ENCODE data around the gene TUBB. TPM values are rescaled to one million over a fixed set of nuclear protein-coding genes. Genes with fewer than 3 reads are reported as not detected.
A peak's percentile ranks its signal among the peaks of the same experiment; 100 is the strongest.

The TUBB gene
- total and polyA plus RNA-seq, 4 donors = 99.5 to 324 (median 227) TPM

DNA sequence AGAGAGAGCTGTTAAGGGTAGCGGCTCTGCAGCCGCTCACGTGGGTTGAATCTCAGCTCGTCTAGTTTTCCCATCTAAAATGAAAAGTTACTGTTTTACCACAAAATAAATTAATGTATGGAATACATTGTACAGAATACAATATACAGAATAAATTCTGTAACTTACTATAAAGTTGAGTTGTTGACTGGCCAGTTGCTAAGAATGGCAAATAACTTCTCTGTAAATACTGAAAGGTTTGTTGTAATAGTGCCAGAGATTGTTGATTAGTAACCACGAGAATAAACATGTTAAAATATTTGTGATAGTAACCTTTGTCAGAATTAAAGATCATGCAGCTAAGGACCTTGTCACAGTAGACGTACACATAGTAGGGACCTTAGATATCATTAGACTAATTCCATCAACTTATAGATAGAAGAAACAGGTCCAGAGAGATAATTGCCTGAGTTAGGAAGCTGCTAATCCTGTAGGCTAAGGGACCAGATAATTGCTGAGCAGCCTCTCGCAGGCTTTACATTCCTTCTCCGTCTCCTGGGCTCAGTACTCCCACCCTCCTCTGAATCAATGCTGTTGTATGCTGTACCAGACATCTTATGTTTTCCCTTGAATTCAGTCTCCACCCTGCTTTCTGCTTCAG, 28.8 kb upstream of the TUBB start:
- H3K4me1 ChIP-seq (ENCODE audit: control insufficient read depth in 1 of 2, insufficient read depth in 2 of 2, low read length in 2 of 2) = no peaks in the 10 kb centered on the region
- peak overlapping the region in 1 of 2 donors; percentile 42 for H3K27ac ChIP-seq (ENCODE audit: low read depth in 1 of 2, low read length in 2 of 2)
- DNase-seq = no peak
- 15 to 18% methylated on average over 8 of the region's 8 CpGs for WGBS, 2 donors
- intact Hi-C loops (cut with DNase I) = no loop called here
- ATAC-seq (ENCODE audit: low FRiP score) = no peak
- H3K9me3 ChIP-seq (ENCODE audit: control insufficient read depth, low read length) = no peaks in the 10 kb centered on the region
- H3K4me3 ChIP-seq (ENCODE audit: low read length in 2 of 2) = no peak overlapping the region
- no peaks in the 10 kb centered on the region for H3K27me3 ChIP-seq (ENCODE audit: control insufficient read depth in 1 of 2, insufficient read depth in 2 of 2, low read length in 1 of 2)
- no peaks in the 10 kb centered on the region for H3K36me3 ChIP-seq (ENCODE audit: control insufficient read depth in 1 of 2, insufficient read depth in 2 of 2, low read length in 1 of 2)

DNA sequence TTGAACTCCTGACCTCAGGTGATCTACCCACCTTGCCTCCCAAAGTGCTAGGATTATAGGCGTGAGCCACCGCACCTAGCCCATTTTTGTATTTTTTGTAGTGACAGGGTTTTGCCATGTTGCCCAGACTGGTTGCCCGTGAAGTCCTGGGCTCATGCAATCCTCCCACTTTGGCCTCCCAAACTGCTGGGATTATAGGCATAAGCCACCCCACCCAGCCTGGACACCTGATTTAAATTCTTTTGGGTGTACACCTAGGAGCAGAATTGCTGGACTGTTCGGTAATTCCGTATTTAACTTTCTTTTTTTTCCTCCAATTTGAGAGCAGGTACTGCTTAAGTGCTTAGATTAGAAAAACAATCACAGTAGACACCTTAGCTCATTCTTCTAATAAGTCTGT, 23.7 kb upstream of the TUBB start:
- DNase-seq = no peak
- Histone ChIP-seq H3K9me3 (ENCODE audit: control insufficient read depth, low read length) (no peaks in the 10 kb centered on the region), H3K27ac (ENCODE audit: low read depth in 1 of 2, low read length in 2 of 2) (no peak overlapping the region), H3K4me3 (ENCODE audit: low read length in 2 of 2) (no peak overlapping the region), H3K27me3 (ENCODE audit: control insufficient read depth in 1 of 2, insufficient read depth in 2 of 2, low read length in 1 of 2) (no peaks in the 10 kb centered on the region), H3K4me1 (ENCODE audit: control insufficient read depth in 1 of 2, insufficient read depth in 2 of 2, low read length in 2 of 2) (no peaks in the 10 kb centered on the region), H3K36me3 (ENCODE audit: control insufficient read depth in 1 of 2, insufficient read depth in 2 of 2, low read length in 1 of 2) (no peaks in the 10 kb centered on the region)
- no peak for ATAC-seq (ENCODE audit: low FRiP score)
- intact Hi-C loops (cut with DNase I) = no loop called here
- WGBS, 2 donors = 94% methylated on average over 5 of the region's 5 CpGs

DNA sequence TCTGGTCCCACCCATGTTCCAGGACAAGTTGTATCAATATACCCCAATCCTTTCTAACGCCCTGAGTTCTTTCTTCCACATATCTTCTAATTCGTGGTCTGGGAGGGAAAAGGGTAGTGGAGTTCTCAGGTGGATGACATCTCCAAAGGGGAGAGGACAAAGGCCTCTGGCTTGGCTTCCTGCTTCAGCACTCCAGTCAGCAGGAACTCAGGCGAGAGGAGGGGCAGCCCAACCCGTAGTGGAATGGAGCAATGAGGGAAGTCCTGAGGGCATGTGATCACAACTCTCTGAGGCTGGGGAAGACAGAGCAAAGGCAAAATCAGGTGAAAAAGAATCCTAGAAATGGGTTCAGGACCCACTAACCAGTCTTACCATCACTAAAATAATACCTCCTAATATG, 19.8 kb upstream of the TUBB start:
- 74 to 75% methylated on average over 4 of the region's 4 CpGs for WGBS, 2 donors
- Histone ChIP-seq H3K27ac (ENCODE audit: low read depth in 1 of 2, low read length in 2 of 2) (no peak overlapping the region), H3K9me3 (ENCODE audit: control insufficient read depth, low read length) (no peaks in the 10 kb centered on the region), H3K27me3 (ENCODE audit: control insufficient read depth in 1 of 2, insufficient read depth in 2 of 2, low read length in 1 of 2) (no peaks in the 10 kb centered on the region), H3K36me3 (ENCODE audit: control insufficient read depth in 1 of 2, insufficient read depth in 2 of 2, low read length in 1 of 2) (no peaks in the 10 kb centered on the region), H3K4me1 (ENCODE audit: control insufficient read depth in 1 of 2, insufficient read depth in 2 of 2, low read length in 2 of 2) (no peaks in the 10 kb centered on the region), H3K4me3 (ENCODE audit: low read length in 2 of 2) (no peak overlapping the region)
- ATAC-seq (ENCODE audit: low FRiP score) (no peak), DNase-seq (peak; percentile 14 to 68)
- intact Hi-C loops (cut with DNase I) = no loop called here

DNA sequence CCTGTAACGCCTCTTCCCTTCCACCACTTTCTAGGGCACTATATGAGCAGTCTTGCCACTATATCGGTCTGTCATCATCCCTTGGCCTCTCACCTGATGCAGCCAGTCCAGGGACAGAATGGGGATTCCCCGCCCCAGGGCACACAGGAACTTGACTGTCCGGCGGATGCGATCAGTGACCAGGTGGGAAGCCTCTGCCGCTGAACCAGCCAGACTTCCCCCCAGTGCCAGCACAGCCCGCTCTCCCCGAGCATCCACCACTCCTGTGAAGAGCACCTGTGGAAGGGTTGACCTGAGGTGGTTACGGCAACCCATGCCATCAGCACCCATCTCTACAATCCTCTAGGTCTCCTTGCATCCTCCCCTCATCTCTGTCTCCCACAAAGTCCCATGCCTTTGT, 17.1 kb upstream of the TUBB start:
- H3K9me3 ChIP-seq (ENCODE audit: control insufficient read depth, low read length) = no peaks in the 10 kb centered on the region
- H3K36me3 ChIP-seq (ENCODE audit: control insufficient read depth in 1 of 2, insufficient read depth in 2 of 2, low read length in 1 of 2) = no peaks in the 10 kb centered on the region
- 97% methylated on average over 10 of the region's 10 CpGs for WGBS, 2 donors
- no peaks in the 10 kb centered on the region for H3K4me1 ChIP-seq (ENCODE audit: control insufficient read depth in 1 of 2, insufficient read depth in 2 of 2, low read length in 2 of 2)
- no peaks in the 10 kb centered on the region for H3K27me3 ChIP-seq (ENCODE audit: control insufficient read depth in 1 of 2, insufficient read depth in 2 of 2, low read length in 1 of 2)
- intact Hi-C loops (cut with DNase I) = no loop called here
- H3K27ac ChIP-seq (ENCODE audit: low read depth in 1 of 2, low read length in 2 of 2) = no peak overlapping the region
- ATAC-seq (ENCODE audit: low FRiP score) = no peak
- H3K4me3 ChIP-seq (ENCODE audit: low read length in 2 of 2) = no peak overlapping the region
- peak; percentile 42 to 68 for DNase-seq

DNA sequence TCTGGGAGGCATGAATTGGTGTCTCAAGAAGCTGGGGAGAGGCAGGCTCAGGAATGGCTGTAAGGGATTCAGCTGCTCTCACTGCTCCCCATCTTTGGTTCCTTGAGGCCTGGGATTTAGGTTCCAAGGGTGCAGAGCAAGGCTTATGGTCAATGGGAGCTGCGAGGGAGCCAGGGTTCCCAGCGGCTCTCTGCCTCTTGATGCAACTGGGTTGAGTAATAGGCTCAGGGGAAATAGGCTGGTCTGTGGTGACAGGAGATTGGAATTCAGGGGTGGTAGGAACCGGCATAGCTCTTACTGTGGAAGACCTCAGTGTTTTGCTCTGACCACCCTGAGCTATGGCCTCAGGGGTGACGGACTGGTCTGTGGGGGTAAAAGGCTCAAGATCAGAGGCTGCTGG, 16.3 kb upstream of the TUBB start:
- Histone ChIP-seq H3K4me3 (ENCODE audit: low read length in 2 of 2) (no peak overlapping the region), H3K9me3 (ENCODE audit: control insufficient read depth, low read length) (no peaks in the 10 kb centered on the region), H3K4me1 (ENCODE audit: control insufficient read depth in 1 of 2, insufficient read depth in 2 of 2, low read length in 2 of 2) (no peaks in the 10 kb centered on the region), H3K36me3 (ENCODE audit: control insufficient read depth in 1 of 2, insufficient read depth in 2 of 2, low read length in 1 of 2) (no peaks in the 10 kb centered on the region), H3K27ac (ENCODE audit: low read depth in 1 of 2, low read length in 2 of 2) (no peak overlapping the region), H3K27me3 (ENCODE audit: control insufficient read depth in 1 of 2, insufficient read depth in 2 of 2, low read length in 1 of 2) (no peaks in the 10 kb centered on the region)
- WGBS, 2 donors = 92% methylated on average over 4 of the region's 4 CpGs
- DNase-seq (peak; percentile 16 to 46), ATAC-seq (ENCODE audit: low FRiP score) (no peak)
- intact Hi-C loops (cut with DNase I) = no loop called here

DNA sequence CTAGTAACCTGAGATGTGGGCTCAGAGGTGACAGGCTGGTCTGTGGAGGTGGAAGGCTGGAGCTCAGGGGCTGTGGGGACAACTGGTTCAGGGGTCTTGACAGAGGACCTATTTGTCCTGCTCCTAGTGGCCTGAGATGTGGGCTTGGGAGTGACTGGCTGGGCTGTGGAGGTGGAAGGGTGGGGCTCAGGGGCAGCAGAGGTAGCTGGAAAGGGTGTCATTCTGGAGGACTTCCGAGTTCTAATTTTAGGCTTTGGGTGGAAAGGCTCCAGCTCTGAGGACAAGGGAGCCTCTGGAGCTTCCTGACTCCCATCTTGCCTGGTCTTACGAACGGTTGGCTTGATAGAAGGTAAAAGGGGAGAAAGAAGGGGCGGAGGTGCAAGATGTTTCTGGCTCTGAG, 14.5 kb upstream of the TUBB start:
- intact Hi-C loops (cut with DNase I) = no loop called here
- Histone ChIP-seq H3K27ac (ENCODE audit: low read depth in 1 of 2, low read length in 2 of 2) (no peak overlapping the region), H3K4me3 (ENCODE audit: low read length in 2 of 2) (no peak overlapping the region), H3K9me3 (ENCODE audit: control insufficient read depth, low read length) (no peaks in the 10 kb centered on the region), H3K4me1 (ENCODE audit: control insufficient read depth in 1 of 2, insufficient read depth in 2 of 2, low read length in 2 of 2) (no peaks in the 10 kb centered on the region), H3K36me3 (ENCODE audit: control insufficient read depth in 1 of 2, insufficient read depth in 2 of 2, low read length in 1 of 2) (peaks cover 0 to under 1% of the 10 kb centered on the region in 2 donors), H3K27me3 (ENCODE audit: control insufficient read depth in 1 of 2, insufficient read depth in 2 of 2, low read length in 1 of 2) (no peaks in the 10 kb centered on the region)
- WGBS, 2 donors = 78 to 81% methylated on average over 4 of the region's 4 CpGs
- ATAC-seq (ENCODE audit: low FRiP score) (no peak), DNase-seq (peak in 1 of 2 donors; percentile 10)

DNA sequence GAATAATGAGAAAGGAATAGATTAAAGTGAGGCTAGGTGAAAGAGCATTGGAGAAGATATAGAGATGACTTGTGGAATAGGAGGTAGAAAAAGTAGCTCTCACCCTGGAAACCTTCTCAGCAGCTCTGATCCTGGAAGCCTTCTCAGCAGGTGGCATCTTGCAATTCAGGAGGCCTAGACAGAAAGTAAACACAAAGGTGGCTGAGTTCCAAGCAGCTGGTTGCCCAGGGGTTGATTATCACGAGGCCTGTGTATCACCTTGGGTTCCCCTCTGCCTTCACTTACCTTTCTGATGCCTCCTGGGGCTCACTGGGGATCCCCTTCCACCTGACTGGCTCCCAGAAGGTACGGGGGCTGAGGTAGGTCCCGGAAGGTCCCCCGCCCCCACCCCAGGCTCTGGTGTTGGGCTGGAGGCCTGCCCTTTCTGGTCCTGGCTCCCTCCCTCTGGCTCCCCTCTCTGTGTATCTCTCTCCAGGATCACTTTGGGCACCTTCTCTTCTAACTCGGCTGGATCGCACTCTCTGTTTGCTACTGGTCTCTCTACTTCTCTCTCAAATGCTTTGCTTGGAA, 12.8 kb upstream of the TUBB start:
- no peak for ATAC-seq (ENCODE audit: low FRiP score)
- H3K27ac ChIP-seq (ENCODE audit: low read depth in 1 of 2, low read length in 2 of 2) = no peak overlapping the region

DNA sequence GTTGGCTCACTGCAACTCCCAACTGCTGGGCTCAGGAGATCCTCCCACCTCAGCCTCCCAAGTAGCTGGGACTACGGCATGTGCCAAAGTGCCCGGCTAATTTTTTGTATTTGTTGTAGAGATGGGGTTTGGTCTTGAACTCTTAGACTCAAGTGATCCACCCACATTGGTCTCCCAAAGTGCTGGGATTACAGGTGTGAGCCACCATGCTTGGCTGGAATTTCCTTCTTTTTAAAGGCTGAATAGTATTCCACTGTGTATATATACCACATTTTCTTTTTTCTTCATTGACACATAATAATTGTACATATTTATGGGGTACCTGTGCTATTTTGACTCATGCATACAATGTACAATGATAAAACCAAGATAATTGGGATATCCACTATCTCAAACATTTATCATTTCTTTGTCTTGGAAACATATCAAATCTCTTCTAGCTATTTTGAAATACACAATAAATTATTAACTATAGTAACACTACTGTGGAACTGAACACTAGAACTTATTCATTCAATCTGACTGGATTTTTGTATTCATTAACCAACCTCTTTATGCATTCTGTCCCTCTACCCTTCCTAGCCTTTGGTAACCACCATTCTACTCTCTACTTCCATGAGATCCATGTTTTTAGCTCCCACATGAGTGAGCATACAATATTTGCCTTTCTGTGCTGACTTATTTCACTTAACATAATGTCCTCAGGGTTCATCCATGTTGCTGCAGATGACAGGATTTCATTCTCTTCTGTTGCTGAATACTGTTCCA, 10.9 kb upstream of the TUBB start:
- ATAC-seq (ENCODE audit: low FRiP score) (no peak), DNase-seq (no peak)
- Histone ChIP-seq H3K4me3 (ENCODE audit: low read length in 2 of 2) (no peak overlapping the region), H3K27ac (ENCODE audit: low read depth in 1 of 2, low read length in 2 of 2) (no peak overlapping the region), H3K27me3 (ENCODE audit: control insufficient read depth in 1 of 2, insufficient read depth in 2 of 2, low read length in 1 of 2) (no peaks in the 10 kb centered on the region), H3K9me3 (ENCODE audit: control insufficient read depth, low read length) (no peaks in the 10 kb centered on the region), H3K36me3 (ENCODE audit: control insufficient read depth in 1 of 2, insufficient read depth in 2 of 2, low read length in 1 of 2) (peaks cover 5 to 7% of the 10 kb centered on the region in 2 donors), H3K4me1 (ENCODE audit: control insufficient read depth in 1 of 2, insufficient read depth in 2 of 2, low read length in 2 of 2) (no peaks in the 10 kb centered on the region)
- intact Hi-C loops (cut with DNase I) = no loop called here
- 96 to 100% methylated on average over 2 of the region's 2 CpGs for WGBS, 2 donors

More for the DNA sequence above, 12.8 kb upstream of the TUBB start:
- intact Hi-C loops (cut with DNase I) = no loop called here
- Histone ChIP-seq H3K27me3 (ENCODE audit: control insufficient read depth in 1 of 2, insufficient read depth in 2 of 2, low read length in 1 of 2) (no peaks in the 10 kb centered on the region), H3K4me1 (ENCODE audit: control insufficient read depth in 1 of 2, insufficient read depth in 2 of 2, low read length in 2 of 2) (no peaks in the 10 kb centered on the region), H3K4me3 (ENCODE audit: low read length in 2 of 2) (no peak overlapping the region), H3K36me3 (ENCODE audit: control insufficient read depth in 1 of 2, insufficient read depth in 2 of 2, low read length in 1 of 2) (peaks cover 3 to 5% of the 10 kb centered on the region in 2 donors), H3K9me3 (ENCODE audit: control insufficient read depth, low read length) (no peaks in the 10 kb centered on the region)
- 69 to 78% methylated on average over 6 of the region's 6 CpGs for WGBS, 2 donors
- DNase-seq = peak in 1 of 2 donors; percentile 57

Data from aorta (tissue), 5 donors.